ENCODE results near the gene ZBTB9.

Gene ZBTB9

GRCh38 chr6:33454009-33454946, at the start of gene ZBTB9:
Gene ZBTB9 (plus strand): TSS chr6:33454576. CDS start chr6:33455101, 525 bp downstream.
- H3K27ac ChIP-seq (ENCODE audit: low read depth in 2 of 2, low read length in 2 of 2): peak within 1 kb of the TSS; percentile 71 to 77
- no peaks in the 10 kb centered on the region for H3K9me3 ChIP-seq (ENCODE audit: control insufficient read depth in 2 of 2, low read length in 2 of 2)
- H3K36me3 ChIP-seq (ENCODE audit: control insufficient read depth in 2 of 2, insufficient read depth in 2 of 2, low read length in 2 of 2): no peaks in the 10 kb centered on the region
- no peaks in the 10 kb centered on the region for H3K27me3 ChIP-seq (ENCODE audit: control insufficient read depth in 2 of 2, insufficient read depth in 2 of 2, low read length in 2 of 2)
- H3K4me1 ChIP-seq (ENCODE audit: control insufficient read depth in 2 of 2, insufficient read depth in 2 of 2, low read length in 2 of 2): peaks cover 5 to 11% of the 10 kb centered on the region in 2 donors
- H3K4me3 ChIP-seq (ENCODE audit: low read length in 2 of 2): peak within 1 kb of the TSS; percentile 92 to 93
- peak within 1 kb of the TSS; percentile 92 to 94 for H3K9ac ChIP-seq (ENCODE audit: low read depth in 1 of 2, low read length in 2 of 2)

- Histone ChIP-seq H3K36me3 (ENCODE audit: control insufficient read depth in 2 of 2, insufficient read depth in 2 of 2, low read length in 2 of 2) (peaks cover 0 to 3% of the 10 kb centered on the region in 2 donors), H3K9ac (ENCODE audit: low read depth in 1 of 2, low read length in 2 of 2) (no peak overlapping the region), H3K9me3 (ENCODE audit: control insufficient read depth in 2 of 2, low read length in 2 of 2) (no peaks in the 10 kb centered on the region), H3K4me3 (ENCODE audit: low read length in 2 of 2) (no peak overlapping the region), H3K27ac (ENCODE audit: low read depth in 2 of 2, low read length in 2 of 2) (no peak overlapping the region), H3K27me3 (ENCODE audit: control insufficient read depth in 2 of 2, insufficient read depth in 2 of 2, low read length in 2 of 2) (no peaks in the 10 kb centered on the region), H3K4me1 (ENCODE audit: control insufficient read depth in 2 of 2, insufficient read depth in 2 of 2, low read length in 2 of 2) (peaks cover 5 to 7% of the 10 kb centered on the region in 2 donors)
Observed at GRCh38 chr6:33404884-33405283, 49.5 kb upstream of the ZBTB9 start.

GRCh38 chr6:33405386-33405940, 48.9 kb upstream of the ZBTB9 start:
- no peak overlapping the region for H3K9ac ChIP-seq (ENCODE audit: low read depth in 1 of 2, low read length in 2 of 2)
- H3K4me3 ChIP-seq (ENCODE audit: low read length in 2 of 2): no peak overlapping the region
- H3K36me3 ChIP-seq (ENCODE audit: control insufficient read depth in 2 of 2, insufficient read depth in 2 of 2, low read length in 2 of 2): peaks cover 0 to 3% of the 10 kb centered on the region in 2 donors
- no peak overlapping the region for H3K27ac ChIP-seq (ENCODE audit: low read depth in 2 of 2, low read length in 2 of 2)
- H3K27me3 ChIP-seq (ENCODE audit: control insufficient read depth in 2 of 2, insufficient read depth in 2 of 2, low read length in 2 of 2): no peaks in the 10 kb centered on the region
- H3K9me3 ChIP-seq (ENCODE audit: control insufficient read depth in 2 of 2, low read length in 2 of 2): no peaks in the 10 kb centered on the region
- H3K4me1 ChIP-seq (ENCODE audit: control insufficient read depth in 2 of 2, insufficient read depth in 2 of 2, low read length in 2 of 2): peaks cover 7 to 8% of the 10 kb centered on the region in 2 donors

- H3K9me3 ChIP-seq (ENCODE audit: control insufficient read depth in 2 of 2, low read length in 2 of 2): no peaks in the 10 kb centered on the region
- no peak overlapping the region for H3K27ac ChIP-seq (ENCODE audit: low read depth in 2 of 2, low read length in 2 of 2)
- H3K27me3 ChIP-seq (ENCODE audit: control insufficient read depth in 2 of 2, insufficient read depth in 2 of 2, low read length in 2 of 2): no peaks in the 10 kb centered on the region
- no peak overlapping the region for H3K9ac ChIP-seq (ENCODE audit: low read depth in 1 of 2, low read length in 2 of 2)
- peaks cover 7 to 8% of the 10 kb centered on the region in 2 donors for H3K4me1 ChIP-seq (ENCODE audit: control insufficient read depth in 2 of 2, insufficient read depth in 2 of 2, low read length in 2 of 2)
- no peak overlapping the region for H3K4me3 ChIP-seq (ENCODE audit: low read length in 2 of 2)
- peaks cover 0 to 3% of the 10 kb centered on the region in 2 donors for H3K36me3 ChIP-seq (ENCODE audit: control insufficient read depth in 2 of 2, insufficient read depth in 2 of 2, low read length in 2 of 2)
Observed at GRCh38 chr6:33406126-33406525, 48.2 kb upstream of the ZBTB9 start.

- peaks cover 0 to 4% of the 10 kb centered on the region in 2 donors for H3K36me3 ChIP-seq (ENCODE audit: control insufficient read depth in 2 of 2, insufficient read depth in 2 of 2, low read length in 2 of 2)
- H3K27me3 ChIP-seq (ENCODE audit: control insufficient read depth in 2 of 2, insufficient read depth in 2 of 2, low read length in 2 of 2): no peaks in the 10 kb centered on the region
- H3K4me1 ChIP-seq (ENCODE audit: control insufficient read depth in 2 of 2, insufficient read depth in 2 of 2, low read length in 2 of 2): peaks cover 7 to 11% of the 10 kb centered on the region in 2 donors
- no peak overlapping the region for H3K9ac ChIP-seq (ENCODE audit: low read depth in 1 of 2, low read length in 2 of 2)
- H3K4me3 ChIP-seq (ENCODE audit: low read length in 2 of 2): no peak overlapping the region
- H3K27ac ChIP-seq (ENCODE audit: low read depth in 2 of 2, low read length in 2 of 2): no peak overlapping the region
- H3K9me3 ChIP-seq (ENCODE audit: control insufficient read depth in 2 of 2, low read length in 2 of 2): no peaks in the 10 kb centered on the region
Observed at GRCh38 chr6:33407132-33407718, 47.2 kb upstream of the ZBTB9 start.

GRCh38 chr6:33410050-33410710, 44.2 kb upstream of the ZBTB9 start:
- Histone ChIP-seq H3K4me1 (ENCODE audit: control insufficient read depth in 2 of 2, insufficient read depth in 2 of 2, low read length in 2 of 2) (peaks cover 7 to 11% of the 10 kb centered on the region in 2 donors), H3K27ac (ENCODE audit: low read depth in 2 of 2, low read length in 2 of 2) (peak overlapping the region; percentile 95 to 97), H3K27me3 (ENCODE audit: control insufficient read depth in 2 of 2, insufficient read depth in 2 of 2, low read length in 2 of 2) (no peaks in the 10 kb centered on the region), H3K9me3 (ENCODE audit: control insufficient read depth in 2 of 2, low read length in 2 of 2) (no peaks in the 10 kb centered on the region), H3K4me3 (ENCODE audit: low read length in 2 of 2) (peak overlapping the region; percentile 86 to 95), H3K9ac (ENCODE audit: low read depth in 1 of 2, low read length in 2 of 2) (peak overlapping the region; percentile 91 to 98), H3K36me3 (ENCODE audit: control insufficient read depth in 2 of 2, insufficient read depth in 2 of 2, low read length in 2 of 2) (peaks cover 23 to 26% of the 10 kb centered on the region in 2 donors)

GRCh38 chr6:33410711-33411631, 43.4 kb upstream of the ZBTB9 start, which contains the start of gene PHF1:
Gene PHF1 (plus strand): TSS chr6:33411014. CDS start chr6:33412264, 1,250 bp downstream.
- Histone ChIP-seq H3K9me3 (ENCODE audit: control insufficient read depth in 2 of 2, low read length in 2 of 2) (no peaks in the 10 kb centered on the region), H3K4me3 (ENCODE audit: low read length in 2 of 2) (peak within 1 kb of the TSS; percentile 86 to 95), H3K27ac (ENCODE audit: low read depth in 2 of 2, low read length in 2 of 2) (peak within 1 kb of the TSS; percentile 95 to 97), H3K4me1 (ENCODE audit: control insufficient read depth in 2 of 2, insufficient read depth in 2 of 2, low read length in 2 of 2) (peaks cover 11 to 12% of the 10 kb centered on the region in 2 donors), H3K36me3 (ENCODE audit: control insufficient read depth in 2 of 2, insufficient read depth in 2 of 2, low read length in 2 of 2) (peaks cover 31 to 33% of the 10 kb centered on the region in 2 donors), H3K9ac (ENCODE audit: low read depth in 1 of 2, low read length in 2 of 2) (peak within 1 kb of the TSS; percentile 91 to 98), H3K27me3 (ENCODE audit: control insufficient read depth in 2 of 2, insufficient read depth in 2 of 2, low read length in 2 of 2) (no peaks in the 10 kb centered on the region)

GRCh38 chr6:33411632-33412005, 42.8 kb upstream of the ZBTB9 start:
- H3K9ac ChIP-seq (ENCODE audit: low read depth in 1 of 2, low read length in 2 of 2): peak overlapping the region; percentile 83 to 89
- peak overlapping the region; percentile 70 to 84 for H3K4me3 ChIP-seq (ENCODE audit: low read length in 2 of 2)
- H3K36me3 ChIP-seq (ENCODE audit: control insufficient read depth in 2 of 2, insufficient read depth in 2 of 2, low read length in 2 of 2): peaks cover 31 to 39% of the 10 kb centered on the region in 2 donors
- H3K27ac ChIP-seq (ENCODE audit: low read depth in 2 of 2, low read length in 2 of 2): peak overlapping the region; percentile 87 to 92
- H3K4me1 ChIP-seq (ENCODE audit: control insufficient read depth in 2 of 2, insufficient read depth in 2 of 2, low read length in 2 of 2): peaks cover 15 to 19% of the 10 kb centered on the region in 2 donors
- no peaks in the 10 kb centered on the region for H3K9me3 ChIP-seq (ENCODE audit: control insufficient read depth in 2 of 2, low read length in 2 of 2)
- no peaks in the 10 kb centered on the region for H3K27me3 ChIP-seq (ENCODE audit: control insufficient read depth in 2 of 2, insufficient read depth in 2 of 2, low read length in 2 of 2)

Data from mucosa of rectum (tissue), 2 donors.